NCI-H748 (cell line): ENCODE measurements around the gene PGD.
"Not testable (repeated sequence)": the region's sequence is repeated elsewhere in the genome, so short reads cannot be mapped to it uniquely, and the experiment has no call there.

ENCODE experiments used
- DNase-seq: peaks from one replicate; lab custom pipeline; 2025; ENCODE audit not compliant: unreplicated experiment; lab: John Stamatoyannopoulos, UW

The PGD gene

GRCh38 chr1:10398278-10398733 lies 558 bp upstream of the PGD start:
- no peak for DNase-seq

GRCh38 chr1:10399444-10399941 lies 629 bp downstream of the PGD start:
- DNase-seq: no peak

- DNase-seq: no peak
These were observed 1.1 kb downstream of the PGD start for GRCh38 chr1:10400013-10400412.

GRCh38 chr1:10401281-10401680 lies 2.4 kb downstream of the PGD start:
- no peak for DNase-seq

GRCh38 chr1:10402729-10403274 lies 3.9 kb downstream of the PGD start:
- DNase-seq: no peak

- no peak for DNase-seq
These were observed 8.3 kb downstream of the PGD start for GRCh38 chr1:10407201-10407600.

GRCh38 chr1:10415211-10415930 lies 16.5 kb downstream of the PGD start:
- no peak for DNase-seq

- DNase-seq: not testable (repeated sequence)
These were observed 17.1 kb downstream of the PGD start for GRCh38 chr1:10415967-10416366.

GRCh38 chr1:10418741-10419140 lies 19.9 kb downstream of the PGD start:
- not testable (repeated sequence) for DNase-seq

GRCh38 chr1:10419351-10419750 lies 20.5 kb downstream of the PGD start:
- DNase-seq: no peak

GRCh38 chr1:10421637-10422036 lies 22.8 kb downstream of the PGD start:
- no peak for DNase-seq

- no peak for DNase-seq
These were observed 25.2 kb downstream of the PGD start for GRCh38 chr1:10424034-10424433.

GRCh38 chr1:10424651-10425050 lies 25.8 kb downstream of the PGD start:
- no peak for DNase-seq

GRCh38 chr1:10425826-10426534 lies 27.1 kb downstream of the PGD start:
- DNase-seq: not testable (repeated sequence)

GRCh38 chr1:10426535-10426848 lies 27.6 kb downstream of the PGD start:
- not testable (repeated sequence) for DNase-seq

GRCh38 chr1:10428984-10429383 lies 30.1 kb downstream of the PGD start:
- no peak for DNase-seq

- no peak for DNase-seq
These were observed 31.0 kb downstream of the PGD start for GRCh38 chr1:10429868-10430215.

GRCh38 chr1:10430216-10431069 lies 31.6 kb downstream of the PGD start, which contains the start of gene CENPS:
Gene CENPS, plus strand, starts transcription at chr1:10430433. Its CDS starts 85 bp downstream, at chr1:10430518.
- peak; percentile 91 for DNase-seq

GRCh38 chr1:10431070-10431730 lies 32.3 kb downstream of the PGD start:
- DNase-seq: peak; percentile 52

GRCh38 chr1:10432910-10433700 lies 34.2 kb downstream of the PGD start:
- no peak for DNase-seq
